Measurements from ENCODE around the gene GSE1.

DNA sequence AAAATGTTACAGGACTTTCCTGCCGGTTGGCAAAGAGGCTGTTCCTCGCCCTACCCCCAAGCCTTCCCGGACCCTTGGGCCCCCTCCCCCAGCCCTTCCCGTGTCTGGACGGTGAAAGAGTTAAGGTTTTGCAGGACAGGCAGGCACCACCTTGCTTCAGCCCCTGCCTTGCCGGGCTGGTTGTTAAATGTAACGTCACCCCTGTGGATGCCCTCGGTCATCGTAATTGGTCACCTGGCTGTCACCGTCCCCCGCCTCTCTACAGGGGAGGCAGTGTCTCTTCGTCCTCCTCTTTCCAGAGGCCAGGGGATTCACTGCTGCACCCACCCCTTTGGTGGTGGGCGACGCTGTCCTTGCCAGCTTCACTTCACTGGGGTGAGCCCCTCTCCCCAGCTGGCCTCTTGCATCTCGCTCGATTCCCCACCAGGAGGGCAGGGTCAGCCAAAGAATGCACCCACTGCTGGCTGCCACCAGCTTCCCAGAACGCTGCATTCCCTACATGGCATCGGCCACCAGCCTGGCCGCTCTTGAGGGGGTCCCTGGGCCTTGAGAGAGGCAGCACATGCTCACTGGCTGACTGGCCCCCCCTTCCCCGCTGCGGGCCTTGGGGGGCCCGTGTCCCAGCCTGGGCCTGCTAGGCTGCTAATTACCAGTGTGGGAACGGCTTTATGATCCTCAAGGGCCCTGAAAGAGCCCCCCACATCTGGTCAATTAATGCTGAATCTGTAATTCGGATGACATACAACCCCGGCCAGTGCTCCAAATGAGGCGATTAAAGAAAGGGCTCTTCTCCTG is 25.2 kb upstream of the GSE1 start:
- no peak for TF ChIP-seq TAF1 (IDR thresholded peaks at IDR 0.05; ENCODE audit: low read depth, low read length)
- TF ChIP-seq POLR2A (IDR thresholded peaks at IDR 0.05; ENCODE audit: low read depth, low read length): no peak
- no peak for TF ChIP-seq POLR2AphosphoS5 (IDR thresholded peaks at IDR 0.05; ENCODE audit: low read depth, low read length)
